Measurements from ENCODE around the gene ADAMTSL2. TPM values are rescaled to one million over a fixed set of nuclear protein-coding genes. Genes with fewer than 3 reads are reported as not detected.

Gene ADAMTSL2
- total and polyA plus RNA-seq, 2 donors (not counting 1 experiment from before 2014, with no cell fraction given): under 0.01 to 0.09 TPM

- no peak overlapping the region for H3K4me2 ChIP-seq (ENCODE audit: extremely low read depth, insufficient read depth, low read length)
- H4K20me1 ChIP-seq (ENCODE audit: control insufficient read depth, extremely low read depth, insufficient read depth, low read length): no peaks in the 10 kb centered on the region
- H3K27ac ChIP-seq (ENCODE audit: insufficient read depth, low read length): no peak overlapping the region
- H3K79me2 ChIP-seq (ENCODE audit: control insufficient read depth, insufficient read depth, low read length): no peaks in the 10 kb centered on the region
- H3K9me3 ChIP-seq (ENCODE audit: control insufficient read depth, insufficient read depth, low read depth, low read length): no peaks in the 10 kb centered on the region
- DNase-seq (ENCODE audit: low read depth in 2 of 2): no peak
- TF ChIP-seq EZH2 (IDR thresholded peaks at IDR 0.05; ENCODE audit: low read length, missing control alignments) (no peak), CTCF (conservative IDR thresholded peaks at IDR 0.05 in 1 of 2, IDR thresholded peaks at IDR 0.05 in 1 of 2; ENCODE audit: low read depth in 1 of 2, low read length in 2 of 2) (no peak)
- H2AFZ ChIP-seq (ENCODE audit: low read length): no peak overlapping the region
- H3K27me3 ChIP-seq (ENCODE audit: control insufficient read depth, insufficient read depth, low read length): peaks cover 22% of the 10 kb centered on the region
- H3K36me3 ChIP-seq (ENCODE audit: control insufficient read depth, insufficient read depth, low read length): no peaks in the 10 kb centered on the region
- H3K4me3 ChIP-seq (replicated peaks in 1 of 4; ENCODE audit: control extremely low read depth in 1 of 4, insufficient read depth in 1 of 4, low read depth in 3 of 4, low read length in 4 of 4): no peak overlapping the region
- H3K4me1 ChIP-seq (ENCODE audit: control insufficient read depth, extremely low read depth, insufficient read depth, low read length): no peaks in the 10 kb centered on the region
- H3K9ac ChIP-seq (ENCODE audit: insufficient read depth, low read length): no peak overlapping the region
These were observed 12.2 kb upstream of the ADAMTSL2 start for GRCh38 chr9:133522073-133522910.

GRCh38 chr9:133523106-133523505, 11.4 kb upstream of the ADAMTSL2 start:
- H3K4me3 ChIP-seq (replicated peaks in 1 of 4; ENCODE audit: control extremely low read depth in 1 of 4, insufficient read depth in 1 of 4, low read depth in 3 of 4, low read length in 4 of 4): no peak overlapping the region
- H3K79me2 ChIP-seq (ENCODE audit: control insufficient read depth, insufficient read depth, low read length): no peaks in the 10 kb centered on the region
- H3K9me3 ChIP-seq (ENCODE audit: control insufficient read depth, insufficient read depth, low read depth, low read length): no peaks in the 10 kb centered on the region
- no peaks in the 10 kb centered on the region for H3K4me1 ChIP-seq (ENCODE audit: control insufficient read depth, extremely low read depth, insufficient read depth, low read length)
- no peaks in the 10 kb centered on the region for H3K36me3 ChIP-seq (ENCODE audit: control insufficient read depth, insufficient read depth, low read length)
- peaks cover 31% of the 10 kb centered on the region for H3K27me3 ChIP-seq (ENCODE audit: control insufficient read depth, insufficient read depth, low read length)
- no peak overlapping the region for H2AFZ ChIP-seq (ENCODE audit: low read length)
- no peaks in the 10 kb centered on the region for H4K20me1 ChIP-seq (ENCODE audit: control insufficient read depth, extremely low read depth, insufficient read depth, low read length)
- no peak overlapping the region for H3K4me2 ChIP-seq (ENCODE audit: extremely low read depth, insufficient read depth, low read length)
- TF ChIP-seq CTCF (conservative IDR thresholded peaks at IDR 0.05 in 1 of 2, IDR thresholded peaks at IDR 0.05 in 1 of 2; ENCODE audit: low read depth in 1 of 2, low read length in 2 of 2) (no peak), EZH2 (IDR thresholded peaks at IDR 0.05; ENCODE audit: low read length, missing control alignments) (no peak)
- no peak overlapping the region for H3K27ac ChIP-seq (ENCODE audit: insufficient read depth, low read length)
- no peak overlapping the region for H3K9ac ChIP-seq (ENCODE audit: insufficient read depth, low read length)
- DNase-seq (ENCODE audit: low read depth in 2 of 2): no peak

GRCh38 chr9:133524146-133524545, 10.4 kb upstream of the ADAMTSL2 start:
- TF ChIP-seq EZH2 (IDR thresholded peaks at IDR 0.05; ENCODE audit: low read length, missing control alignments) (no peak), CTCF (conservative IDR thresholded peaks at IDR 0.05 in 1 of 2, IDR thresholded peaks at IDR 0.05 in 1 of 2; ENCODE audit: low read depth in 1 of 2, low read length in 2 of 2) (no peak)
- Histone ChIP-seq H3K27ac (ENCODE audit: insufficient read depth, low read length) (no peak overlapping the region), H3K79me2 (ENCODE audit: control insufficient read depth, insufficient read depth, low read length) (no peaks in the 10 kb centered on the region), H3K27me3 (ENCODE audit: control insufficient read depth, insufficient read depth, low read length) (peaks cover 38% of the 10 kb centered on the region), H3K9me3 (ENCODE audit: control insufficient read depth, insufficient read depth, low read depth, low read length) (no peaks in the 10 kb centered on the region), H3K4me3 (replicated peaks in 1 of 4; ENCODE audit: control extremely low read depth in 1 of 4, insufficient read depth in 1 of 4, low read depth in 3 of 4, low read length in 4 of 4) (no peak overlapping the region), H3K4me1 (ENCODE audit: control insufficient read depth, extremely low read depth, insufficient read depth, low read length) (no peaks in the 10 kb centered on the region), H2AFZ (ENCODE audit: low read length) (no peak overlapping the region), H3K9ac (ENCODE audit: insufficient read depth, low read length) (no peak overlapping the region), H3K4me2 (ENCODE audit: extremely low read depth, insufficient read depth, low read length) (no peak overlapping the region), H4K20me1 (ENCODE audit: control insufficient read depth, extremely low read depth, insufficient read depth, low read length) (no peaks in the 10 kb centered on the region), H3K36me3 (ENCODE audit: control insufficient read depth, insufficient read depth, low read length) (no peaks in the 10 kb centered on the region)
- DNase-seq (ENCODE audit: low read depth in 2 of 2): no peak
